ENCODE data around the gene SELENOO. TPM values are rescaled to one million over a fixed set of nuclear protein-coding genes. Genes with fewer than 3 reads are reported as not detected.

The SELENOO gene
- total RNA-seq, 1 donor from 2014 or later, result 24.7 TPM

DNA sequence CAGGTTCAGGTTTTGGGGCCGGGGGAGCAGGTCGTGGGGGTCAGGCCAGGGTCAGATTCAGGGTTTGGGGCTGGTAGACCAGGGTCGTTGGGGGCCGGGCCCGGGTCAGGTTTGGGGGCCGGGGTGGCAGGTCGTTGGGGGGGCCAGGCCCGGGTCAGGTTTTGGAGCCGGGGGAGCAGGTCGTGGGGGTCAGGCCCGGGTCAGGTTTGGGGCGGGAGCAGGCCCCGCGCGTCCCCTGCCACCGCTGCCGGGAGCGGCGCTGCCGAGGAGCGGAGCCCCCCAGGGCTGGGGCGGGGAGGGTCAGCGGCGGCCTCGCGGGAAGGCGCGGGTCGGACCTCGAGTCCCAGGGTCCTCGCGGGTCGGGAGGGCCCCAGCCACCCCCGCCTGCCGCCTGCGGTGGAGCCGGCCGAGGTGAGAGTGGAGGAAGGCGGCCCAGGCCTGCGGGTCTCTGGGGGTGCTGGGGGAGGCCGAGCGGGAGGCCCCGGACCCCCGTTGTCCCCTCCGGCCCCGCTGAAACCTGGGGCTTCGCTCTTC lies 14.6 kb upstream of the SELENOO start:
- TF ChIP-seq, protein P1, sequence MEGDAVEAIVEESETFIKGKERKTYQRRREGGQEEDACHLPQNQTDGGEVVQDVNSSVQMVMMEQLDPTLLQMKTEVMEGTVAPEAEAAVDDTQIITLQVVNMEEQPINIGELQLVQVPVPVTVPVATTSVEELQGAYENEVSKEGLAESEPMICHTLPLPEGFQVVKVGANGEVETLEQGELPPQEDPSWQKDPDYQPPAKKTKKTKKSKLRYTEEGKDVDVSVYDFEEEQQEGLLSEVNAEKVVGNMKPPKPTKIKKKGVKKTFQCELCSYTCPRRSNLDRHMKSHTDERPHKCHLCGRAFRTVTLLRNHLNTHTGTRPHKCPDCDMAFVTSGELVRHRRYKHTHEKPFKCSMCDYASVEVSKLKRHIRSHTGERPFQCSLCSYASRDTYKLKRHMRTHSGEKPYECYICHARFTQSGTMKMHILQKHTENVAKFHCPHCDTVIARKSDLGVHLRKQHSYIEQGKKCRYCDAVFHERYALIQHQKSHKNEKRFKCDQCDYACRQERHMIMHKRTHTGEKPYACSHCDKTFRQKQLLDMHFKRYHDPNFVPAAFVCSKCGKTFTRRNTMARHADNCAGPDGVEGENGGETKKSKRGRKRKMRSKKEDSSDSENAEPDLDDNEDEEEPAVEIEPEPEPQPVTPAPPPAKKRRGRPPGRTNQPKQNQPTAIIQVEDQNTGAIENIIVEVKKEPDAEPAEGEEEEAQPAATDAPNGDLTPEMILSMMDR (IDR thresholded peaks at IDR 0.05; ENCODE audit: unreplicated experiment), result no peak
- Mint-ChIP-seq H3K27me3 (peaks cover 5% of the 10 kb centered on the region), H3K27ac (peak overlapping the region; percentile 90), H3K9me3 (ENCODE audit: low read depth) (no peaks in the 10 kb centered on the region), H3K4me1 (ENCODE audit: low read depth) (peaks cover 3% of the 10 kb centered on the region), H3K36me3 (ENCODE audit: insufficient read depth) (no peaks in the 10 kb centered on the region), H3K4me3 (ENCODE audit: low read depth) (peak overlapping the region; percentile 90)
- DNase-seq (ENCODE audit: low spot score, unreplicated experiment), result no peak

DNA sequence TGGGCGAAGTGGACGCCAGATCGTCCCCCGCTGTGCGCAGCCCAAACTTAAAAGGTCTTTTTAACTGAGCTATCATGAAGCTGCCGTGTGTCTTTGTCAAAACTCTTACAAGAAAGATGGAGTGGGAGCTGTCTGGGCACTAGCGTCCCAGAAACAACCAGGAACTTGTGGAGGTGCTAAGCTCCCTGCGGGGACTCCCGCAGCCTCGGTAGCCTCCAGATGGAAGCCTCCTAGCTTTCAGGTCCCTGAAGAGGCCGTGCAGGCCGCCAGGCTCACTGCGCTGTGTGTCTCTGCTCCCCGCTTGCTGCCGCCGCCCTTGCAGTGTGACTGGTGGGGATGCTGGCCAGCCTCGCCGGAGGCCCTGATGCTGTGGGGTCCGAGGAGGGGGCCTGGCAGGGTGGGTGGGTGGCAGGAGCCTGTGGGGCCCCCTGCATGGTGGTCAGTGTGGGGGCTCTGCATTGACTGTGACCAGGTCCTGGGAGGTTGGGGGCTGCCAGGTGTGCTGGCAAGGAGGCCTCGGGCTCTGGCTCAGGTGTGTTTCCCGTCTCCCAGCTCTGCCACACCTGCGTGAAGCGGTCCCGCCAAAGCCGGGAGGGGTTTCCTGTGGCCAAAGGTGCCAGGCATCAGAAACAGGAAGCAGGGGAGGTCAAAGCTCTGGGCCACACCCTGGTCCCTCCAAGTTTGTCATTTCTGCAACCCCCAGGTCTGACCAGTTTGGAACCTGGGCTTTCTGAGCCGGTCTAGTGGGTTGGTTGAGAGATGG lies 13.9 kb upstream of the SELENOO start:
- no peaks in the 10 kb centered on the region for H3K9me3 Mint-ChIP-seq (ENCODE audit: low read depth)
- H3K27me3 Mint-ChIP-seq, result peaks cover 5% of the 10 kb centered on the region
- peak overlapping the region; percentile 90 for H3K27ac Mint-ChIP-seq
- H3K4me1 Mint-ChIP-seq (ENCODE audit: low read depth), result peaks cover 3% of the 10 kb centered on the region
- no peaks in the 10 kb centered on the region for H3K36me3 Mint-ChIP-seq (ENCODE audit: insufficient read depth)
- TF ChIP-seq, protein P1 (IDR thresholded peaks at IDR 0.05; ENCODE audit: unreplicated experiment), result no peak
- DNase-seq (ENCODE audit: low spot score, unreplicated experiment), result no peak
- peak overlapping the region; percentile 90 for H3K4me3 Mint-ChIP-seq (ENCODE audit: low read depth)

DNA sequence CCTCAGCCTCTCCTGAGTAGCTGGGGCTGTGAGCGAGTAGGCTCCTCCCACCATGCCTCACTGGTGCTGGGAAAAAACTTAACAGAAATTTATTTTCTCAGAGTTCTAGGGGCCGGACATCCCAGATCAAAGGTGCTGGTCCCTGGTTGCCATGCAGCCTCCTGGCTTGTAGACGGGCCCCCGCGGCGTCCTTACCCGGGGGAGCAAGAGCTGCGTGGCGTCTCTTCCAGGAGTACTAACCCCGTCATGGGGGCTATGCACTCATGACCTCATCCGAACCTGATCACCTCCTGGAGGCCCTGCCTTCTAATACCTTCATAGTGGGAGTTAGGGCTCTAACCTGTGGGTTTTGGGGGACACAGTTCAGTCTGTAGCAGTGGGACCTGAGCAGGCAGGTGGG lies 12.5 kb upstream of the SELENOO start:
- Mint-ChIP-seq H3K4me1 (ENCODE audit: low read depth) (peaks cover 3% of the 10 kb centered on the region), H3K9me3 (ENCODE audit: low read depth) (no peaks in the 10 kb centered on the region), H3K27me3 (peaks cover 5% of the 10 kb centered on the region), H3K27ac (no peak overlapping the region), H3K36me3 (ENCODE audit: insufficient read depth) (no peaks in the 10 kb centered on the region), H3K4me3 (ENCODE audit: low read depth) (peak overlapping the region; percentile 24)
- TF ChIP-seq, protein P1 (IDR thresholded peaks at IDR 0.05; ENCODE audit: unreplicated experiment), result no peak
- DNase-seq (ENCODE audit: low spot score, unreplicated experiment), result no peak

DNA sequence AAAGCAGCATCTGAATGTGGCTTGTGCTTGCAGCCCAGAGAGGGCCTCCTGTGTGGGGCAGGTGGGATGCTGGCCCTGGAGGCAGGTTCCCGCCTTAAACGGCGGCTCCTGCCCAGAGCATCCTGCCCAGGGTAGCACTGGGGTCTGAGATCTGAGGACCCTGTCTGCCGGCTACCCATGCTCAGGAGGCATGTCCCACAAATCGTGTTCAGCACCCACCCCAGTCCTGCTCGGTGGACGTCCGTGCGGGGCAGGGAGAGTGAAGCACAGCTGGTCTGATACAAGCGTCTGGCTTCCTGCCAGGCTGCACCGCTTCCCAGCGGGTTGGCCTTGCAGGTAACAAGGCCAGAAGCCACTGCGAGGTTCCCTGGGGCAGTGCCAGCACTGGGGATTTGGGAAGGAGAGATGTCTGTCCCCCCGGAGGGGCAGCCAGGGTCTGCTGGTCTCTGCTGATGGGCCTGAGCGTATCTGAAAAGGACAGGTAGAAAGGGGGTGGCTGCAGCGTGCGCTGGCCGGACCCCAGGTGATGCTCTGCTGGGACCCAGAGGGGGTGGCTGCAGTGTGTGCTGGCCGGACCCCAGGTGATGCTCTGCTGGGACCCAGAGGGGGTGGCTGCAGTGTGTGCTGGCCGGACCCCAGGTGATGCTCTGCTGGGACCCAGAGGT lies 11.5 kb upstream of the SELENOO start:
- H3K36me3 Mint-ChIP-seq (ENCODE audit: insufficient read depth), result no peaks in the 10 kb centered on the region
- TF ChIP-seq, protein P1 (IDR thresholded peaks at IDR 0.05; ENCODE audit: unreplicated experiment), result no peak
- H3K4me1 Mint-ChIP-seq (ENCODE audit: low read depth), result peaks cover 3% of the 10 kb centered on the region
- H3K4me3 Mint-ChIP-seq (ENCODE audit: low read depth), result no peak overlapping the region
- no peak overlapping the region for H3K27ac Mint-ChIP-seq
- peaks cover 5% of the 10 kb centered on the region for H3K27me3 Mint-ChIP-seq
- H3K9me3 Mint-ChIP-seq (ENCODE audit: low read depth), result no peaks in the 10 kb centered on the region
- DNase-seq (ENCODE audit: low spot score, unreplicated experiment), result no peak

DNA sequence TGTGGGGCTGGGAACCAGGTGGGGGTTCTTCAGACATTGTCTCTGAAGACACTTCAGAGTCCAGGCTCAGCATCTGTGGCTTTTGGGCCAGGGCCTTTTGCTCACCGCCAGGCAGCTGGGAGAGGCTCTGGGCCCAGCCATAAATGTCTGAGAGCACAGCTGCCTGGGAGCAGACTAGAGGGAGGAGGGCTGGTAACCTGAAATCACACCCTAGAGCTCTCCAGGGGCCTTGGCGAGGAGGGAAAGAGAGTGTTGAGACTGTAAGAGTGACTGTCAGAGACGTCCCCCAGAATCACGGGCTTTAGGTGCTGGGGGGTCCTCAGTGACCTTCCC lies 11.0 kb upstream of the SELENOO start:
- H3K4me1 Mint-ChIP-seq (ENCODE audit: low read depth), result peaks cover 3% of the 10 kb centered on the region
- no peak for DNase-seq (ENCODE audit: low spot score, unreplicated experiment)
- H3K36me3 Mint-ChIP-seq (ENCODE audit: insufficient read depth), result no peaks in the 10 kb centered on the region
- H3K27ac Mint-ChIP-seq, result peak overlapping the region; percentile 49
- no peak overlapping the region for H3K4me3 Mint-ChIP-seq (ENCODE audit: low read depth)
- H3K27me3 Mint-ChIP-seq, result peaks cover 2% of the 10 kb centered on the region
- H3K9me3 Mint-ChIP-seq (ENCODE audit: low read depth), result no peaks in the 10 kb centered on the region
- TF ChIP-seq, protein P1 (IDR thresholded peaks at IDR 0.05; ENCODE audit: unreplicated experiment), result no peak

Measured in progenitor cell of endocrine pancreas (in vitro differentiated cells).